GM23338 (cell line): ENCODE measurements around the gene CLDN22. TPM values are rescaled to one million over a fixed set of nuclear protein-coding genes. Genes with fewer than 3 reads are reported as not detected.

Source experiments
- ATAC-seq: fragments of 200-7000 bp; cut with Tn5 transposase; 3 replicates; pipeline ENCODE4 v1.9.1; 2020
- DNase-seq: peaks from one replicate; pipeline ENCODE4 v3.0.0-alpha.2; 2015; ENCODE audit warnings: low spot score
- H2AFZ ChIP-seq: fragments of 200-600 bp; sonication (generic); 2 replicates; pipeline ENCODE4 v1.8.0; 2016; ENCODE audit warnings: antibody characterized with exemption, mild to moderate bottlenecking, moderate library complexity
- H3F3A ChIP-seq: fragments of 200-600 bp; sonication (generic); replicated peaks from 2 replicates; pipeline ENCODE4 v1.8.0; 2017; ENCODE audit warnings: antibody characterized with exemption, mixed run types, low read depth
- H3K27ac ChIP-seq: fragments of 200-600 bp; sonication (generic); 2 replicates; pipeline ENCODE4 v1.6.1; 2016; ENCODE audit warnings: low read depth
- H3K27me3 ChIP-seq: fragments of 200-600 bp; sonication (generic); 2 replicates; pipeline ENCODE4 v1.8.0; 2016; ENCODE audit warnings: mild to moderate bottlenecking, mixed run types, moderate library complexity; ENCODE audit not compliant: insufficient read depth
- H3K36me3 ChIP-seq: fragments of 200-600 bp; sonication (generic); 2 replicates; pipeline ENCODE4 v1.8.0; 2016; ENCODE audit warnings: mild to moderate bottlenecking; ENCODE audit not compliant: insufficient read depth
- H3K4me1 ChIP-seq: fragments of 200-600 bp; sonication (generic); 2 replicates; pipeline ENCODE4 v1.8.0; 2016; ENCODE audit warnings: mild to moderate bottlenecking, moderate library complexity; ENCODE audit not compliant: insufficient read depth
- H3K4me2 ChIP-seq: fragments of 200-600 bp; sonication (generic); 2 replicates; pipeline ENCODE4 v1.7.1; 2017; ENCODE audit warnings: mixed run types
- H3K4me3 ChIP-seq: fragments of 200-600 bp; sonication (generic); 2 replicates; pipeline ENCODE4 v1.6.1; 2016; ENCODE audit warnings: mixed run types
- H3K79me2 ChIP-seq: fragments of 200-600 bp; sonication (generic); replicated peaks from 2 replicates; pipeline ENCODE4 v1.8.0; 2017; ENCODE audit warnings: mild to moderate bottlenecking; ENCODE audit not compliant: insufficient read depth
- H3K9me2 ChIP-seq: fragments of 200-600 bp; sonication (generic); 2 replicates; pipeline ENCODE4 v1.8.0; 2017; ENCODE audit not compliant: insufficient read depth
- H4K20me1 ChIP-seq: fragments of 200-600 bp; sonication (generic); replicated peaks from 2 replicates; pipeline ENCODE4 v1.8.0; 2017; ENCODE audit warnings: mild to moderate bottlenecking; ENCODE audit not compliant: insufficient read depth
- H3K27ac Mint-ChIP-seq: 2 replicates; pipeline ENCODE4 v1.8.0; 2020; ENCODE audit warnings: inconsistent platforms, mild to moderate bottlenecking, moderate library complexity, mixed read lengths
- H3K27me3 Mint-ChIP-seq: 3 replicates; pipeline ENCODE4 v1.8.0; 2022; ENCODE audit warnings: low read depth, mild to moderate bottlenecking, moderate library complexity, mixed read lengths, inconsistent platforms; ENCODE audit not compliant: insufficient read depth, poor library complexity
- H3K36me3 Mint-ChIP-seq: 3 replicates; pipeline ENCODE4 v1.8.0; 2021; ENCODE audit warnings: low read depth, mild to moderate bottlenecking, inconsistent platforms, moderate library complexity, mixed read lengths
- H3K4me1 Mint-ChIP-seq: 3 replicates; pipeline ENCODE4 v1.8.0; 2020; ENCODE audit warnings: mild to moderate bottlenecking, inconsistent platforms, mixed read lengths
- H3K4me3 Mint-ChIP-seq: 3 replicates; pipeline ENCODE4 v1.8.0; 2021; ENCODE audit warnings: moderate library complexity, mild to moderate bottlenecking, inconsistent platforms, mixed read lengths
- H3K9me3 Mint-ChIP-seq: 3 replicates; pipeline ENCODE4 v1.8.0; 2020; ENCODE audit warnings: moderate library complexity, mild to moderate bottlenecking, inconsistent platforms, mixed read lengths
- CREB1 ChIP-seq: fragments of 250-450 bp; sonication (Bioruptor Pico); IDR thresholded peaks from 2 replicates; pipeline ENCODE4 v1.5.0; 2020; ENCODE audit warnings: low read depth, mild to moderate bottlenecking, moderate library complexity
- EZH2 ChIP-seq: fragments of 200-600 bp; sonication (generic); IDR thresholded peaks from one replicate; pipeline ENCODE4 v1.8.0; 2017; ENCODE audit warnings: antibody characterized with exemption, mild to moderate bottlenecking, low read depth; ENCODE audit not compliant: unreplicated experiment
- EZH2phosphoT487 ChIP-seq: fragments of 200-600 bp; sonication (generic); IDR thresholded peaks from one replicate; pipeline ENCODE4 v1.8.1; 2018; ENCODE audit warnings: antibody characterized with exemption; ENCODE audit not compliant: unreplicated experiment
- JUNB ChIP-seq: IDR thresholded peaks from one replicate; pipeline ENCODE4 v1.6.1; 2016; ENCODE audit warnings: antibody characterized with exemption; ENCODE audit not compliant: unreplicated experiment
- NANOG ChIP-seq: IDR thresholded peaks from 2 replicates; pipeline ENCODE4 v1.6.1; 2016; ENCODE audit warnings: antibody characterized with exemption, borderline replicate concordance
- POLR2AphosphoS5 ChIP-seq: IDR thresholded peaks from 2 replicates; pipeline ENCODE4 v1.6.1; 2016; ENCODE audit warnings: antibody characterized with exemption, low read depth
- STAT1 ChIP-seq: IDR thresholded peaks from one replicate; pipeline ENCODE4 v1.6.1; 2016; ENCODE audit warnings: antibody characterized with exemption; ENCODE audit not compliant: unreplicated experiment
- ZNF114 ChIP-seq: fragments of 250-450 bp; sonication (Bioruptor Pico); IDR thresholded peaks from 2 replicates; pipeline ENCODE4 v1.5.0; 2020; ENCODE audit warnings: mild to moderate bottlenecking, moderate library complexity
- ZNF331 ChIP-seq: fragments of 250-450 bp; sonication (Bioruptor Pico); IDR thresholded peaks from 2 replicates; pipeline ENCODE4 v1.5.0; 2020; ENCODE audit warnings: low read depth, mild to moderate bottlenecking, moderate library complexity
- polyA plus RNA-seq: library from polyadenylated mRNA; unstranded; fragments of >200 nt; fragmentation: Nextera tagmentation; extraction: Ambion mirVana; gene quantifications from 2 replicates; pipeline ENCODE4 v1.2.1, GENCODE V29; 2016
- total RNA-seq: library from RNA; depleted of rRNA; stranded (reverse); fragments of >200 nt; shearing (Covaris generic); gene quantifications from 2 replicates; pipeline ENCODE4 v1.2.3, GENCODE V29; 2014
- TF ChIP-seq, protein P1 (sequence below), 2 experiments: fragments of 200-600 bp in 1 of 2; sonication (generic) in 1 of 2; conservative IDR thresholded peaks; 2 replicates each; pipeline versions ENCODE4 v1.5.1 to v1.6.1; 2016 to 2017; ENCODE audit warnings: antibody characterized with exemption in 2 of 2, low read depth in 2 of 2, mild to moderate bottlenecking in 2 of 2, moderate library complexity in 1 of 2
- TF ChIP-seq, protein P2 (sequence below): fragments of 250-450 bp; sonication (Bioruptor Pico); IDR thresholded peaks from 2 replicates; pipeline ENCODE4 v1.5.0; 2020; ENCODE audit warnings: mild to moderate bottlenecking, moderate library complexity
- TF ChIP-seq, protein P3 (sequence below): IDR thresholded peaks from one replicate; pipeline ENCODE4 v1.6.1; 2018; ENCODE audit warnings: antibody characterized with exemption; ENCODE audit not compliant: unreplicated experiment
- TF ChIP-seq, protein P4 (sequence below): IDR thresholded peaks from 2 replicates; pipeline ENCODE4 v1.6.1; 2016; ENCODE audit warnings: antibody characterized with exemption

The CLDN22 gene
- total and polyA plus RNA-seq, 2 experiments from 2014 or later: not detected

DNA sequence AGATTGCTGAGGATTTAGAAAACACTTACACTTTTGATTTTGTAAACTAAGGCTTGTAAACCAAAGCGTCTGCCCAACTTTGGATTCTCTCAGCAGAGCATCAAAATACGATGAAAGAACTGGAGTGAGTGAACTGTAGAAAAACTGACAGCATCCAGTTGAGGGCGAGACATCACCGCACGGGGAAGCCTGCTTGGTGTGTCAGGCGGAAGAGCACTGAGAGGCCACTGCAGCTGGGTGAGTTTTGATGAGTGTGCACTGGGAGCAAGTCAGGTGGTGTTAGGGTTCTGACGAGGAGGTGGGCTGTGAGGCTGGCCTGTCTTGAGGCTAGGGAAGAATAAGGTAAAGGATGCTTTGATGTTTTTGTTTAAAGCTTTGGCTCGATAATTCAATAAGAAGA lies 49.0 kb upstream of the CLDN22 start:
- H3K27me3 ChIP-seq: no peaks in the 10 kb centered on the region
- H2AFZ ChIP-seq: no peak overlapping the region
- Mint-ChIP-seq H3K27me3 (peaks cover 2% of the 10 kb centered on the region), H3K4me3 (no peak overlapping the region), H3K27ac (no peak overlapping the region), H3K4me1 (peaks cover 4% of the 10 kb centered on the region; the same call in 2 of the 3 replicates), H3K9me3 (peaks cover 24% of the 10 kb centered on the region), H3K36me3 (peaks cover 11% of the 10 kb centered on the region)
- H3F3A ChIP-seq: no peaks in the 10 kb centered on the region
- TF ChIP-seq, protein P1, sequence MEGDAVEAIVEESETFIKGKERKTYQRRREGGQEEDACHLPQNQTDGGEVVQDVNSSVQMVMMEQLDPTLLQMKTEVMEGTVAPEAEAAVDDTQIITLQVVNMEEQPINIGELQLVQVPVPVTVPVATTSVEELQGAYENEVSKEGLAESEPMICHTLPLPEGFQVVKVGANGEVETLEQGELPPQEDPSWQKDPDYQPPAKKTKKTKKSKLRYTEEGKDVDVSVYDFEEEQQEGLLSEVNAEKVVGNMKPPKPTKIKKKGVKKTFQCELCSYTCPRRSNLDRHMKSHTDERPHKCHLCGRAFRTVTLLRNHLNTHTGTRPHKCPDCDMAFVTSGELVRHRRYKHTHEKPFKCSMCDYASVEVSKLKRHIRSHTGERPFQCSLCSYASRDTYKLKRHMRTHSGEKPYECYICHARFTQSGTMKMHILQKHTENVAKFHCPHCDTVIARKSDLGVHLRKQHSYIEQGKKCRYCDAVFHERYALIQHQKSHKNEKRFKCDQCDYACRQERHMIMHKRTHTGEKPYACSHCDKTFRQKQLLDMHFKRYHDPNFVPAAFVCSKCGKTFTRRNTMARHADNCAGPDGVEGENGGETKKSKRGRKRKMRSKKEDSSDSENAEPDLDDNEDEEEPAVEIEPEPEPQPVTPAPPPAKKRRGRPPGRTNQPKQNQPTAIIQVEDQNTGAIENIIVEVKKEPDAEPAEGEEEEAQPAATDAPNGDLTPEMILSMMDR (conservative IDR thresholded peaks at IDR 0.05; ENCODE audit: low read depth in 2 of 2): no peak
- TF ChIP-seq CREB1 (CRISPR knock-in tag) (no peak), POLR2AphosphoS5 (no peak), ZNF114 (CRISPR knock-in tag) (no peak), ZNF331 (CRISPR knock-in tag) (no peak), EZH2 (no peak), JUNB (no peak), NANOG (no peak), STAT1 (no peak), EZH2phosphoT487 (no peak)
- TF ChIP-seq, protein P2, sequence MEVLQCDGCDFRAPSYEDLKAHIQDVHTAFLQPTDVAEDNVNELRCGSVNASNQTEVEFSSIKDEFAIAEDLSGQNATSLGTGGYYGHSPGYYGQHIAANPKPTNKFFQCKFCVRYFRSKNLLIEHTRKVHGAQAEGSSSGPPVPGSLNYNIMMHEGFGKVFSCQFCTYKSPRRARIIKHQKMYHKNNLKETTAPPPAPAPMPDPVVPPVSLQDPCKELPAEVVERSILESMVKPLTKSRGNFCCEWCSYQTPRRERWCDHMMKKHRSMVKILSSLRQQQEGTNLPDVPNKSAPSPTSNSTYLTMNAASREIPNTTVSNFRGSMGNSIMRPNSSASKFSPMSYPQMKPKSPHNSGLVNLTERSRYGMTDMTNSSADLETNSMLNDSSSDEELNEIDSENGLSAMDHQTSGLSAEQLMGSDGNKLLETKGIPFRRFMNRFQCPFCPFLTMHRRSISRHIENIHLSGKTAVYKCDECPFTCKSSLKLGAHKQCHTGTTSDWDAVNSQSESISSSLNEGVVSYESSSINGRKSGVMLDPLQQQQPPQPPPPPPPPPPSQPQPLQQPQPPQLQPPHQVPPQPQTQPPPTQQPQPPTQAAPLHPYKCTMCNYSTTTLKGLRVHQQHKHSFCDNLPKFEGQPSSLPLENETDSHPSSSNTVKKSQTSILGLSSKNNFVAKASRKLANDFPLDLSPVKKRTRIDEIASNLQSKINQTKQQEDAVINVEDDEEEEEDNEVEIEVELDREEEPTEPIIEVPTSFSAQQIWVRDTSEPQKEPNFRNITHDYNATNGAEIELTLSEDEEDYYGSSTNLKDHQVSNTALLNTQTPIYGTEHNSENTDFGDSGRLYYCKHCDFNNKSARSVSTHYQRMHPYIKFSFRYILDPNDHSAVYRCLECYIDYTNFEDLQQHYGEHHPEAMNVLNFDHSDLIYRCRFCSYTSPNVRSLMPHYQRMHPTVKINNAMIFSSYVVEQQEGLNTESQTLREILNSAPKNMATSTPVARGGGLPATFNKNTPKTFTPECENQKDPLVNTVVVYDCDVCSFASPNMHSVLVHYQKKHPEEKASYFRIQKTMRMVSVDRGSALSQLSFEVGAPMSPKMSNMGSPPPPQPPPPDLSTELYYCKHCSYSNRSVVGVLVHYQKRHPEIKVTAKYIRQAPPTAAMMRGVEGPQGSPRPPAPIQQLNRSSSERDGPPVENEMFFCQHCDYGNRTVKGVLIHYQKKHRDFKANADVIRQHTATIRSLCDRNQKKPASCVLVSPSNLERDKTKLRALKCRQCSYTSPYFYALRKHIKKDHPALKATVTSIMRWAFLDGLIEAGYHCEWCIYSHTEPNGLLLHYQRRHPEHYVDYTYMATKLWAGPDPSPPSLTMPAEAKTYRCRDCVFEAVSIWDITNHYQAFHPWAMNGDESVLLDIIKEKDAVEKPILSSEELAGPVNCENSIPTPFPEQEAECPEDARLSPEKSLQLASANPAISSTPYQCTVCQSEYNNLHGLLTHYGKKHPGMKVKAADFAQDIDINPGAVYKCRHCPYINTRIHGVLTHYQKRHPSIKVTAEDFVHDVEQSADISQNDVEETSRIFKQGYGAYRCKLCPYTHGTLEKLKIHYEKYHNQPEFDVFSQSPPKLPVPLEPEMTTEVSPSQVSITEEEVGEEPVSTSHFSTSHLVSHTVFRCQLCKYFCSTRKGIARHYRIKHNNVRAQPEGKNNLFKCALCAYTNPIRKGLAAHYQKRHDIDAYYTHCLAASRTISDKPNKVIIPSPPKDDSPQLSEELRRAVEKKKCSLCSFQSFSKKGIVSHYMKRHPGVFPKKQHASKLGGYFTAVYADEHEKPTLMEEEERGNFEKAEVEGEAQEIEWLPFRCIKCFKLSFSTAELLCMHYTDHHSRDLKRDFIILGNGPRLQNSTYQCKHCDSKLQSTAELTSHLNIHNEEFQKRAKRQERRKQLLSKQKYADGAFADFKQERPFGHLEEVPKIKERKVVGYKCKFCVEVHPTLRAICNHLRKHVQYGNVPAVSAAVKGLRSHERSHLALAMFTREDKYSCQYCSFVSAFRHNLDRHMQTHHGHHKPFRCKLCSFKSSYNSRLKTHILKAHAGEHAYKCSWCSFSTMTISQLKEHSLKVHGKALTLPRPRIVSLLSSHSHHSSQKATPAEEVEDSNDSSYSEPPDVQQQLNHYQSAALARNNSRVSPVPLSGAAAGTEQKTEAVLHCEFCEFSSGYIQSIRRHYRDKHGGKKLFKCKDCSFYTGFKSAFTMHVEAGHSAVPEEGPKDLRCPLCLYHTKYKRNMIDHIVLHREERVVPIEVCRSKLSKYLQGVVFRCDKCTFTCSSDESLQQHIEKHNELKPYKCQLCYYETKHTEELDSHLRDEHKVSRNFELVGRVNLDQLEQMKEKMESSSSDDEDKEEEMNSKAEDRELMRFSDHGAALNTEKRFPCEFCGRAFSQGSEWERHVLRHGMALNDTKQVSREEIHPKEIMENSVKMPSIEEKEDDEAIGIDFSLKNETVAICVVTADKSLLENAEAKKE: no peak
- TF ChIP-seq, protein P3, sequence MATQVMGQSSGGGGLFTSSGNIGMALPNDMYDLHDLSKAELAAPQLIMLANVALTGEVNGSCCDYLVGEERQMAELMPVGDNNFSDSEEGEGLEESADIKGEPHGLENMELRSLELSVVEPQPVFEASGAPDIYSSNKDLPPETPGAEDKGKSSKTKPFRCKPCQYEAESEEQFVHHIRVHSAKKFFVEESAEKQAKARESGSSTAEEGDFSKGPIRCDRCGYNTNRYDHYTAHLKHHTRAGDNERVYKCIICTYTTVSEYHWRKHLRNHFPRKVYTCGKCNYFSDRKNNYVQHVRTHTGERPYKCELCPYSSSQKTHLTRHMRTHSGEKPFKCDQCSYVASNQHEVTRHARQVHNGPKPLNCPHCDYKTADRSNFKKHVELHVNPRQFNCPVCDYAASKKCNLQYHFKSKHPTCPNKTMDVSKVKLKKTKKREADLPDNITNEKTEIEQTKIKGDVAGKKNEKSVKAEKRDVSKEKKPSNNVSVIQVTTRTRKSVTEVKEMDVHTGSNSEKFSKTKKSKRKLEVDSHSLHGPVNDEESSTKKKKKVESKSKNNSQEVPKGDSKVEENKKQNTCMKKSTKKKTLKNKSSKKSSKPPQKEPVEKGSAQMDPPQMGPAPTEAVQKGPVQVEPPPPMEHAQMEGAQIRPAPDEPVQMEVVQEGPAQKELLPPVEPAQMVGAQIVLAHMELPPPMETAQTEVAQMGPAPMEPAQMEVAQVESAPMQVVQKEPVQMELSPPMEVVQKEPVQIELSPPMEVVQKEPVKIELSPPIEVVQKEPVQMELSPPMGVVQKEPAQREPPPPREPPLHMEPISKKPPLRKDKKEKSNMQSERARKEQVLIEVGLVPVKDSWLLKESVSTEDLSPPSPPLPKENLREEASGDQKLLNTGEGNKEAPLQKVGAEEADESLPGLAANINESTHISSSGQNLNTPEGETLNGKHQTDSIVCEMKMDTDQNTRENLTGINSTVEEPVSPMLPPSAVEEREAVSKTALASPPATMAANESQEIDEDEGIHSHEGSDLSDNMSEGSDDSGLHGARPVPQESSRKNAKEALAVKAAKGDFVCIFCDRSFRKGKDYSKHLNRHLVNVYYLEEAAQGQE: no peak
- TF ChIP-seq, protein P4, sequence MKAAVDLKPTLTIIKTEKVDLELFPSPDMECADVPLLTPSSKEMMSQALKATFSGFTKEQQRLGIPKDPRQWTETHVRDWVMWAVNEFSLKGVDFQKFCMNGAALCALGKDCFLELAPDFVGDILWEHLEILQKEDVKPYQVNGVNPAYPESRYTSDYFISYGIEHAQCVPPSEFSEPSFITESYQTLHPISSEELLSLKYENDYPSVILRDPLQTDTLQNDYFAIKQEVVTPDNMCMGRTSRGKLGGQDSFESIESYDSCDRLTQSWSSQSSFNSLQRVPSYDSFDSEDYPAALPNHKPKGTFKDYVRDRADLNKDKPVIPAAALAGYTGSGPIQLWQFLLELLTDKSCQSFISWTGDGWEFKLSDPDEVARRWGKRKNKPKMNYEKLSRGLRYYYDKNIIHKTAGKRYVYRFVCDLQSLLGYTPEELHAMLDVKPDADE: no peak
- no peaks in the 10 kb centered on the region for H3K79me2 ChIP-seq
- H3K4me1 ChIP-seq: no peaks in the 10 kb centered on the region
- H3K9me2 ChIP-seq: no peaks in the 10 kb centered on the region
- no peak overlapping the region for H3K4me3 ChIP-seq
- no peaks in the 10 kb centered on the region; the same call in 1 of the 2 replicates for H3K36me3 ChIP-seq
- ATAC-seq: no peak
- DNase-seq: no peak
- H4K20me1 ChIP-seq: no peaks in the 10 kb centered on the region
- H3K4me2 ChIP-seq: no peak overlapping the region
- H3K27ac ChIP-seq: no peak overlapping the region
